ENCODE data around the gene FAM187B. TPM values are rescaled to one million over a fixed set of nuclear protein-coding genes. Genes with fewer than 3 reads are reported as not detected.
A peak's percentile ranks its signal among the peaks of the same experiment; 100 is the strongest.

FAM187B gene
- total RNA-seq, 1 experiment from 2014 or later = not detected

DNA sequence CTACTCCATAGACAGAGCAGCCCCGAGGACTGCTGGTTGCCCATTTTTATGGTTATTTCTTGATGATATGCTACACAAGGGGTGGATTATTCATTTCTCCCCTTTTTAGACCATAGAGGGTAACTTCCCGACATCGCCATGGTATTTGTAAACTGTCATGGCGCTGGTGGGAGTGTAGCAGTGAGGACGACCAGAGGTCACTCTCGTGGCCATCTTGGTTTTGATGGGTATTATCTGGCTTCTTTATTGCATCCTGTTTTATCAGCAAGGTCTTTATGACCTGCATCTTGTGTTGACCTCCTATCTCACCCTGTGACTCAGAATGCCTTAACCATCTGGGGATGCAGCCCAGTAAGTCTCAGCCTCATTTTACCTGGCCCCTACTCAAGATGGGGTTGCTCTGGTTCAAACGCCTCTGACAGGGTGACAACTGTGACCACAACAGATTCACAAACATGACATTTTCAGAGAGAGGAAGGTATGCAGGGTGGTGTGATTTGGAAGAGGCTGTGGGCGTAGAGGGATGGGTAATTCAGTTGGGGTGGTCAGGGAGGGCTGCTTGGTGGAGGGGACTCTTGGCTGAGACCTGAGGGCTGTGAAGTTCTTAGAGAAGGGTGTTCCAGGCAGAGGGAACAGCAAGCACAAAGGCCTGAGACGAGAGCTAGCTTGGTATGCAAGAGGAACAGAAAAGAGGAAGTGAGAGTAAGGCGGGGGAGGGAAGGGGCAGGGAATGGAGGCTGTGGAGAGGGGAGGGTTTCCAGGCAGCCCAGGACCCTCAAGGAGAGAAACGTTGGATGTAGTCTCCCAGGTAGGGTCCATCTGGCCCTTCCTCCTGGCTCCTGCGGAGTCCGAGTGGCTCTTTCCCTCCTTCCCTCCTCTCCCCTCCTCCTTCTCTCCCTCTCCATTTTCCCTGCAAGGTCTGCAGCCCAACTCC lies 23.5 kb downstream of the FAM187B start:
- Histone ChIP-seq H3K4me2 (ENCODE audit: insufficient read depth, insufficient read length, low read length) (no peak overlapping the region), H4K20me1 (ENCODE audit: control insufficient read depth, insufficient read depth, insufficient read length) (no peaks in the 10 kb centered on the region), H2AK5ac (ENCODE audit: insufficient read length, low read length) (peak overlapping the region; percentile 73), H3K79me2 (ENCODE audit: insufficient read depth, low read length) (no peaks in the 10 kb centered on the region), H3K23me2 (ENCODE audit: insufficient read length, low read depth, low read length, poor library complexity, severe bottlenecking) (no peaks in the 10 kb centered on the region), H3K27me3 (ENCODE audit: insufficient read depth, low read length) (no peaks in the 10 kb centered on the region), H2BK15ac (ENCODE audit: low read depth, low read length) (no peak overlapping the region), H4K8ac (replicated peaks; ENCODE audit: insufficient read length, low read depth, low read length) (no peak overlapping the region), H3K79me1 (ENCODE audit: insufficient read depth, low read depth, low read length, poor library complexity, severe bottlenecking) (no peaks in the 10 kb centered on the region), H3K27ac (ENCODE audit: insufficient read length, low read depth, low read length) (peak overlapping the region; percentile 28), H4K91ac (ENCODE audit: insufficient read length, low read depth, low read length) (no peak overlapping the region), H3K9ac (ENCODE audit: extremely low read depth, insufficient read length, low read length) (no peak overlapping the region), H3K18ac (ENCODE audit: insufficient read length, low read depth, low read length) (peak overlapping the region; percentile 66), H2BK12ac (ENCODE audit: insufficient read length, low read depth, low read length) (peak overlapping the region; percentile 55), H2AFZ (ENCODE audit: low read length) (no peak overlapping the region), H2BK5ac (ENCODE audit: insufficient read length, low read length) (no peak overlapping the region), H3K4me1 (ENCODE audit: insufficient read depth, low read length) (peaks cover 12% of the 10 kb centered on the region), H3K14ac (ENCODE audit: insufficient read depth, low read length) (peak overlapping the region; percentile 62; the same call in 1 of the 2 replicates), H2BK120ac (ENCODE audit: low read depth, low read length, poor library complexity, severe bottlenecking) (no peak overlapping the region), H3K56ac (ENCODE audit: insufficient read length, low read depth, low read length) (no peak overlapping the region), H3K23ac (ENCODE audit: insufficient read length, low read depth, low read length) (no peak overlapping the region), H3K9me3 (ENCODE audit: control insufficient read depth, low read depth, low read length) (no peaks in the 10 kb centered on the region), H2BK20ac (ENCODE audit: low read depth, low read length, poor library complexity, severe bottlenecking) (no peak overlapping the region), H3K4ac (ENCODE audit: low read depth, low read length) (no peak overlapping the region), H3T11ph (ENCODE audit: low read length) (no peak overlapping the region), H4K5ac (ENCODE audit: insufficient read length, low read depth, low read length) (no peak overlapping the region)
- TF ChIP-seq, protein P1, sequence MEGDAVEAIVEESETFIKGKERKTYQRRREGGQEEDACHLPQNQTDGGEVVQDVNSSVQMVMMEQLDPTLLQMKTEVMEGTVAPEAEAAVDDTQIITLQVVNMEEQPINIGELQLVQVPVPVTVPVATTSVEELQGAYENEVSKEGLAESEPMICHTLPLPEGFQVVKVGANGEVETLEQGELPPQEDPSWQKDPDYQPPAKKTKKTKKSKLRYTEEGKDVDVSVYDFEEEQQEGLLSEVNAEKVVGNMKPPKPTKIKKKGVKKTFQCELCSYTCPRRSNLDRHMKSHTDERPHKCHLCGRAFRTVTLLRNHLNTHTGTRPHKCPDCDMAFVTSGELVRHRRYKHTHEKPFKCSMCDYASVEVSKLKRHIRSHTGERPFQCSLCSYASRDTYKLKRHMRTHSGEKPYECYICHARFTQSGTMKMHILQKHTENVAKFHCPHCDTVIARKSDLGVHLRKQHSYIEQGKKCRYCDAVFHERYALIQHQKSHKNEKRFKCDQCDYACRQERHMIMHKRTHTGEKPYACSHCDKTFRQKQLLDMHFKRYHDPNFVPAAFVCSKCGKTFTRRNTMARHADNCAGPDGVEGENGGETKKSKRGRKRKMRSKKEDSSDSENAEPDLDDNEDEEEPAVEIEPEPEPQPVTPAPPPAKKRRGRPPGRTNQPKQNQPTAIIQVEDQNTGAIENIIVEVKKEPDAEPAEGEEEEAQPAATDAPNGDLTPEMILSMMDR (conservative IDR thresholded peaks at IDR 0.05) = no peak
- H3K36me3 Mint-ChIP-seq (ENCODE audit: insufficient read depth in 1 of 3, low read depth in 3 of 3) = no peaks in the 10 kb centered on the region; a peak in 1 of 7 replicates
- no peaks in the 10 kb centered on the region; the same call in 1 of the 2 replicates for H3K27me3 Mint-ChIP-seq (ENCODE audit: low read depth)
- H3K4me1 Mint-ChIP-seq = peaks cover 49 to 56% of the 10 kb centered on the region in 2 experiments
- peak; percentile 57 for DNase-seq
- no CpG with 5 or more reads among the region's 13 CpGs for WGBS (ENCODE audit: extremely low coverage, insufficient read length, low lambda C conversion rate)
- H3K27ac Mint-ChIP-seq = peak overlapping the region; percentile 37 to 90 (median 63)
- H3K9me3 Mint-ChIP-seq = no peaks in the 10 kb centered on the region; a peak in 3 of 5 replicates
- H3K4me3 Mint-ChIP-seq = no peak overlapping the region; a peak in 1 of 5 replicates

Measured in H9 (cell line).